Activated CD4-positive, alpha-beta T cell treated with anti-CD3 and anti-CD28 coated beads, Interleukin-2, amount 50 U/mL, for 24 hours (primary cell): ENCODE results near the gene NCOA7.
"Not testable (repeated sequence)": the region's sequence is repeated elsewhere in the genome, so short reads cannot be mapped to it uniquely, and the experiment has no call there.

ENCODE experiments used
- DNase-seq, 2 donors: peaks; one replicate each; pipeline ENCODE4 v3.0.0-alpha.2; 2020; ENCODE audit warnings: low read depth in 1 of 2, low spot score in 1 of 2

The NCOA7 gene

DNA sequence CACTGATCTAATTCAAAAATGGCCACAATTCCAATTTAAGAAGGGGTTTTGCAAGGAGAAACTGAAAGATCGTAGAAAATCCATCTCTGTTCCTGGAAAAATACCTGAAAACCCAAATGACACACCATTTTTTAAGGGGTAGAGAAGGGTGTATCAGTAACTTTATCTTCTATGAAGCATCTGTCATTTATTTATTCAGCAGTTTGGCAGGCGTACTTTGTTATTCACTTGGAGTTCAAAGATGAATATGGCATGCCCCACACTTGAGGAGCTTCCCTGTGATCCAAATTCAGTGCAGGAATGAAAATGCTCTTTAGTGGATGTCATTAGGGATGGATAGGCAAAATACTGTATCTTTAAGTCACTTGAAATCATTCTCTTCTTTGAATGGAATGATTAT lies 173.1 kb downstream of the NCOA7 start:
- DNase-seq: no peak

DNA sequence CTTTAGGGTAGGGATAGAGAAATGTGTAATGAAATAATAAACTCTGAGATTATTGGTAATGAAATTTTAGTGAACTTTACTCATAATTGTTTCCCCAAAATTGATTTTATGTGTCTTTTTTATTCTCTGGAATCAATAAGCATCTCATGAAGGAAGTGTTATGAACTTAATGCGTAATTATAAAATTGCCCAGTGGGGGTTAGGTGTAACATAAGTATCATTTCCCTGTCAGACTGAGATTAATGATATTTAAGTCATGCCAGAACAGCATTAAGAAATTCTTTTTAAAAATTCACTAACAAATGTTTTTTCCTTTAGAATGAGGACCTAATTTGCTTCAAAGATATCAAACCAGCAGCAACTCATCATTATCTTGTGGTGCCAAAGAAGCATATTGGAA lies 175.8 kb downstream of the NCOA7 start:
- DNase-seq: no peak

DNA sequence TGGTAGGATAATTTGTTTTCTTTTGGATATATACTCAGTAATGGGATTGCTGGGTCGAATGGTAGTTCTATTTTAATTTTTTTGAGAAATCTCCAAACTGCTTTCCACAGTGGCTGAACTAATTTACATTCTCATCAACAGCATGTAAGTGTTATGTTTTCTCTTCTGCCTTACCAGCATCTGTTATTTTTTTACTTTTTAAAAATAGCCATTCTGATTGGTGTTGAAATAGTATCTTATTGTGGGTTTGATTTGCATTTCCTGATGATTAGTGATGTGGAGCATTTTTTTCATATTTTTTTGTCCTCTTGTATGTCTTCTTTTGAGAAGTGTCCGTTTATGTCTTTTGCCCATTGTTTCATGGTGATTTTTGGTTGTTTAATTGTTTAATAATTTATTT lies 177.7 kb downstream of the NCOA7 start:
- no peak for DNase-seq

DNA sequence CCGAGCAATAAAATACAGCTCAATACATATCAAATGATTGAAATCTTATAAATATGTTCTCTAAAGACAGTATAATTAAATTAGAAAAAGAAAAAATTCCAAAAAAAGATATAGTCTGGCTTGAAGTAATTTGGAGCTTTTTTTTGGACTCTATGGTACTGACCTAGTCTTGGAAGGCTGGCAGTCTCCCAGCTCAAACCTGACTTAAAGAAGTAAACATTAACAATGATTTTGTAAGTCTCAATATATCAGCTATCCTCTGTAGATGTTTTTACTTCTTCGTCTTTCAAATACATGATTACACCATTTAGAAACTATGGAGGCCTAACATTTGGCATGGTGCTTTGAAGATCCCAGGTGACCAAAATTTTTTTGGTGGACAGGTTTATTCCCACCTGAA lies 180.0 kb downstream of the NCOA7 start:
- no peak for DNase-seq

DNA sequence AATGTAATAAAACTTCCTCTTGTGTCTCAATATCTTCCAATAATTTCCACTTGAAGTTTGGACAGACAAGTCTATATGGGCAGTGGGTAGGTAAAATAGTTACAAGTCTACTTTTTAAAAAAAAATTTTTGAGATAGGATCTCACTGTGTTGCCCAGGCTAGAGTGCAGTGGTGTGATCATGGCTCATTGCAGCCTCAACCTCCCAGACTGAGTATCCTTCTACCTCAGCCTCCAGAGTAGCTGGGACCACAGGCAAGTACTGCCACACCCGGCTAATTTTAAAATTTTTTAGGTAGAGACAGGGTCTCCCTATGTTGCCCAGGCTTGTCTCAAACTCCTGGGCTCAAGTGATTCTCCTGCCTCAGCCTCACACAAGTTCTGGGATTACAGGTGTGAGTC lies 181.7 kb downstream of the NCOA7 start:
- DNase-seq: not testable (repeated sequence)

DNA sequence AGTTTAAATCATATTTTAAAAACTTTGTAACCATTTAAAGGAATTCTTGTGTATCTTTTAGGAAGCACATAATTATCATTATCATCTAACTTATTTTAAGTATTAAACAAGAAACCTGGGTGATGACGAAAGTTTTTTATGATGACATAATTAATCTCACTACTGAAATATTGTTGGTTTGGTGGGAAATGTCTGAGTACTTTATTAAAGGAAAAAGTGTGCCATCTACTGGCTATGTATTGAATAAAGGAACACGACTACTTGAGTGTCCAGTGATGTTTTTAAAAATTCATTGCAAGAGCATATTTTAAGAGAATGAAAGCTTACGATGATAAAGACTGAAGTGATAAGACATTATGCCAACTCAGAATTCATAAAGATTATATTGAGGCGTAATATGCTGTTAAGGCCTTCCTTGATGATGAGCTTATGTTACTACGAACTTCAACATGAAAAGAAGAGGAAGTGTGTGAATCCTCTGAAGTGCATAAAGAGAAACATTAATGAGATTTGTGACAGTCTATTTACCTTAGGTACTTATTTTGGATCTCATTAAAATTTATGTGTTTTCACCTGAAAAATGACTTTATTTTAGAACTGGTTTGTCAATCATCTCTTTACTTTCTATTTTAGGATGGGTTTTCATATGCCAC lies 183.6 kb downstream of the NCOA7 start:
- DNase-seq: no peak

DNA sequence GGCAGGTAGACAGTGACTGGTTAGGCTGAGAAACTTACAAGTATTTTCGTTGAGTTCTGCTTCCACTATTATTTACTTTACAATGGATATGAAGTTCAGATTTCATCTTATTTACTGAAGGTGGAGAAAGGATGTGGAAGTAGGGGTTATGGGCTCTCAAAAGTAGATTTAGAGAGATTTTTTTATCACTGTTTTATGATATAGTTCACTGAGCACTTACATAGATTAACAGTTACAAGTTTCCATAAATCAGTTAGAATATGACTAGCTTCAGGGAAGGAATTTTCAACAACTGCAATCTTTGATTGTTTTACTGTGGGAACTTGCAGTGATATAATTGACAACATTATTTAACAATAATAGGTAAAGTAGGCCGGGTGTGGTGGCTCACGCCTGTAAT lies 188.3 kb downstream of the NCOA7 start:
- DNase-seq: no peak
